AG04450 (cell line): ENCODE data around the gene MLH3. TPM values are rescaled to one million over a fixed set of nuclear protein-coding genes. Genes with fewer than 3 reads are reported as not detected.

Source experiments
- CTCF ChIA-PET: fragments of 300-600, 350-600 bp; formaldehyde crosslinking; extraction: SDS; loops from one replicate; lab custom pipeline; 2022; ENCODE audit warnings: antibody characterized with exemption, inconsistent platforms; lab: Charles Lee
- POLR2A ChIA-PET: fragments of 350-600 bp; formaldehyde crosslinking; extraction: SDS; loops from one replicate; lab custom pipeline; 2021; ENCODE audit warnings: antibody characterized with exemption, inconsistent platforms; lab: Yijun Ruan, JAX
- DNase-seq: peaks from one replicate; pipeline ENCODE4 v3.0.0-alpha.2; 2011; ENCODE audit warnings: low read depth, low spot score
- H3K27ac ChIP-seq: one replicate; pipeline ENCODE4 v1.5.1; 2012; ENCODE audit warnings: low read depth, low read length, control low read depth
- H3K27me3 ChIP-seq: one replicate; pipeline ENCODE4 v1.6.0; 2012; ENCODE audit warnings: low read length; ENCODE audit not compliant: control insufficient read depth, insufficient read depth
- H3K4me3 ChIP-seq: 2 replicates; pipeline ENCODE4 v1.5.1; 2011; ENCODE audit warnings: mild to moderate bottlenecking, low read depth, low read length, control low read depth
- H3K9me3 ChIP-seq: 2 replicates; pipeline ENCODE4 v1.5.1; 2012; ENCODE audit warnings: low read length; ENCODE audit not compliant: control insufficient read depth, insufficient read depth
- polyA plus RNA-seq: library from polyadenylated mRNA; depleted of rRNA; stranded (reverse); fragments of >200 nt; gene quantifications from 2 replicates; pipeline ENCODE4 v1.2.3, GENCODE V29; 2011
- TF ChIP-seq, protein P1 (sequence below): IDR thresholded peaks from 2 replicates; pipeline ENCODE4 v1.5.1; 2011; ENCODE audit warnings: low read depth, low read length, control low read depth, inconsistent platforms

The MLH3 gene
- polyA plus RNA-seq, 1 experiment, result 16.2 TPM

DNA sequence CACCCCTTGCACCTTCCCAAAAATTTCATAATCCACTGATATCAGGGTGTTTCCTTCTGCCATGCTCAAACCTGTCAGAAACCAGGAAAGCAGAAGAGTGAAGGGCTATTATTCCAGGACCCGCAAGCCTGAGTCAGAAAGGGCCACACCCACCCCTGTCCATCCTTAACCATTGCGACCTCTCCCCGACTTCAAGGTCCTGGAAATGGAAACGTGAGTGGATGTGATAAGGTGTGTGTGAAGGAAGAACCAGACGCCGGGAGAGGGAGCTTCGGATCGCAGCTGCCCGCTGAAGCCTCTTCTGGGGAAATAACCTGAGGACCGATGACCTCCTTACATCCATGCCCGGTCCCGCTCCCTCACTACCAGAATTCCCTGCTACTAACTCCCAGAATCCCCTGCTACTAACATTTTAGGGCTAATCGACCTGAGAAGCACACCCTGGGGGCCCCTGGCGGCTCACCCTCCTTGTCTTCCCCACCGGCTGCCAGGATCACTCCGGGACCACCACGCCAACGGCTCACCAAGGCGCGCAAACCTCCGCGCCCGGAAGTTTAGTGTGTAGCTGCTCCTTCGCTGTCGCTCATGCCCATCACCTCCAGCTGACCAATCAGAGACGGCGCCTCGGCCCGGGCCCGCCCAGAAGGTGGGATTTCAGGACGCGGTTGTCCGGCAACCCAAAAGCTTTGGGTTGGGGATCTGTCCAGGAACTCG, 12.4 kb upstream of the MLH3 start, which contains the start of gene ACYP1:
ACYP1 (minus strand) TSS at position 534 of the 714 bp plus-strand sequence; CDS start at position 63, 471 bp downstream.
- ChIA-PET POLR2A (interaction anchor here (0.6 to 1.3 kb wide), 2 partner anchors 27 to 74 kb away, joined by 3 to 8 read pairs; no protein-coding TSS in a partner anchor), CTCF (interaction anchor here (0.5 to 1.8 kb wide), 8 partner anchors 14 to 158 kb away, joined by 3 to 6 read pairs (median 4); no protein-coding TSS in a partner anchor)
- Histone ChIP-seq H3K27ac (peak within 1 kb of the TSS; percentile 31), H3K4me3 (peak within 1 kb of the TSS; percentile 96), H3K27me3 (no peaks in the 10 kb centered on the region), H3K9me3 (no peaks in the 10 kb centered on the region)
- peak; percentile 64 for DNase-seq
- TF ChIP-seq, protein P1, sequence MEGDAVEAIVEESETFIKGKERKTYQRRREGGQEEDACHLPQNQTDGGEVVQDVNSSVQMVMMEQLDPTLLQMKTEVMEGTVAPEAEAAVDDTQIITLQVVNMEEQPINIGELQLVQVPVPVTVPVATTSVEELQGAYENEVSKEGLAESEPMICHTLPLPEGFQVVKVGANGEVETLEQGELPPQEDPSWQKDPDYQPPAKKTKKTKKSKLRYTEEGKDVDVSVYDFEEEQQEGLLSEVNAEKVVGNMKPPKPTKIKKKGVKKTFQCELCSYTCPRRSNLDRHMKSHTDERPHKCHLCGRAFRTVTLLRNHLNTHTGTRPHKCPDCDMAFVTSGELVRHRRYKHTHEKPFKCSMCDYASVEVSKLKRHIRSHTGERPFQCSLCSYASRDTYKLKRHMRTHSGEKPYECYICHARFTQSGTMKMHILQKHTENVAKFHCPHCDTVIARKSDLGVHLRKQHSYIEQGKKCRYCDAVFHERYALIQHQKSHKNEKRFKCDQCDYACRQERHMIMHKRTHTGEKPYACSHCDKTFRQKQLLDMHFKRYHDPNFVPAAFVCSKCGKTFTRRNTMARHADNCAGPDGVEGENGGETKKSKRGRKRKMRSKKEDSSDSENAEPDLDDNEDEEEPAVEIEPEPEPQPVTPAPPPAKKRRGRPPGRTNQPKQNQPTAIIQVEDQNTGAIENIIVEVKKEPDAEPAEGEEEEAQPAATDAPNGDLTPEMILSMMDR, result peak; percentile 5; the same call in 1 of the 2 replicates

DNA sequence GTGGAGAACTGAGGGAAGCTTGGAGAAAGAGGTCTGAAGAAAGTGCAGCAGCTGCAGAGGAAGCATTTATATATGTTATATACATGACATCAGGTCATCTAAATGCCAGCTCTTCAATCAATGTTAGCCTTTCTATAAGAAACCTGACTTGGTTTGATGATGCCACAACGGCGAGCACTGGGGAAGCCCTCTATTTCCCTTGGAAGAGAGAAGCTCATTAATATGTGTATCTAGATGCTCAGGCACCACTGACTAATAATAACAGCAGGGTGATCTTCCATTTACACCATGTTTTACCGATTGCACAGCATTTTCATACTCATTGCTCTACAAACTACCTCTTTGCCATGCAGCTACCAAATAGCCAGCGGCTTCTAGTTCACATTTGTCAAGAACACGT, 11.7 kb upstream of the MLH3 start:
- H3K27ac ChIP-seq, result peak overlapping the region; percentile 31
- H3K4me3 ChIP-seq, result peak overlapping the region; percentile 96
- TF ChIP-seq, protein P1, result no peak
- DNase-seq, result no peak
- H3K27me3 ChIP-seq, result no peaks in the 10 kb centered on the region
- ChIA-PET POLR2A (interaction anchor here (0.6 to 1.3 kb wide), 2 partner anchors 27 to 98 kb away, joined by 3 to 5 read pairs; no protein-coding TSS in a partner anchor), CTCF (interaction anchor here (1.0 to 1.8 kb wide), 6 partner anchors 13 to 202 kb away, joined by 3 to 6 read pairs (median 4); no protein-coding TSS in a partner anchor)
- H3K9me3 ChIP-seq, result no peaks in the 10 kb centered on the region

GRCh38 chr14:75060420-75060819, 9.2 kb upstream of the MLH3 start:
- H3K9me3 ChIP-seq, result no peaks in the 10 kb centered on the region
- DNase-seq, result no peak
- H3K4me3 ChIP-seq, result no peak overlapping the region
- no peak overlapping the region for H3K27ac ChIP-seq
- TF ChIP-seq, protein P1, result no peak
- POLR2A ChIA-PET, result no interaction called here
- CTCF ChIA-PET, result no interaction called here
- H3K27me3 ChIP-seq, result no peaks in the 10 kb centered on the region

- H3K27me3 ChIP-seq, result no peaks in the 10 kb centered on the region
- H3K4me3 ChIP-seq, result no peak overlapping the region
- ChIA-PET CTCF (no interaction called here), POLR2A (no interaction called here)
- DNase-seq, result no peak
- H3K27ac ChIP-seq, result no peak overlapping the region
- H3K9me3 ChIP-seq, result no peaks in the 10 kb centered on the region
- TF ChIP-seq, protein P1, result no peak
Measured at GRCh38 chr14:75059642-75060041, 8.4 kb upstream of the MLH3 start.

- Histone ChIP-seq H3K4me3 (no peak overlapping the region), H3K27ac (no peak overlapping the region), H3K27me3 (no peaks in the 10 kb centered on the region), H3K9me3 (no peaks in the 10 kb centered on the region)
- DNase-seq, result no peak
- TF ChIP-seq, protein P1, result no peak
- ChIA-PET CTCF (interaction anchor here (0.6 to 0.7 kb wide), 2 partner anchors 20 to 38 kb away, joined by 3 read pairs; no protein-coding TSS in a partner anchor), POLR2A (interaction anchor here (0.7 kb wide), 1 partner anchor 43 kb away, joined by 7 read pairs; no protein-coding TSS in a partner anchor)
Measured at GRCh38 chr14:75054421-75054820, 3.2 kb upstream of the MLH3 start.
